Tibial artery (tissue), 4 donors: ENCODE measurements around the gene NET1.

Experiments
- DNase-seq, 2 donors: peaks; one replicate each; pipeline ENCODE4 v3.0.0-alpha.2; 2019
- H3K27ac ChIP-seq, 2 donors: fragments of 200-600 bp; sonication (generic) in 1 of 2; 1 replicate in 1 of 2; 2 replicates in 1 of 2; pipeline ENCODE4 v1.5.1; 2018 to 2019; ENCODE audit warnings: mild to moderate bottlenecking in 1 of 2
- H3K27me3 ChIP-seq, 2 donors: fragments of 200-600 bp; sonication (generic) in 1 of 2; one replicate each; pipeline versions ENCODE4 v1.5.1 to v1.6.0; 2016 to 2019
- H3K36me3 ChIP-seq, 3 donors: fragments of 200-600 bp; sonication (generic) in 2 of 3; one replicate each; pipeline ENCODE4 v1.5.1; 2016 to 2019; ENCODE audit warnings: mild to moderate bottlenecking in 2 of 3
- H3K4me1 ChIP-seq, 4 donors: fragments of 200-600 bp; sonication (generic) in 2 of 4; 1 replicate in 3 of 4; 2 replicates in 1 of 4; pipeline ENCODE4 v1.5.1; 2016 to 2019
- H3K4me3 ChIP-seq, 2 donors: fragments of 200-600 bp; sonication (generic) in 1 of 2; 1 replicate in 1 of 2; 2 replicates in 1 of 2; pipeline ENCODE4 v1.5.1; 2018 to 2019; ENCODE audit warnings: mild to moderate bottlenecking in 2 of 2
- H3K9me3 ChIP-seq, 3 donors: fragments of 200-600 bp; sonication (generic) in 1 of 3; one replicate each; pipeline ENCODE4 v1.5.1; 2016 to 2019
- intact Hi-C: fragments of 100-400 bp; cut with DNase I; formaldehyde crosslinking; loops from one replicate; pipeline ENCODE4 v1.15.0; 2023; ENCODE audit warnings: low total_unique reads
- TF ChIP-seq, protein P1 (sequence below), 2 experiments: fragments of 200-600 bp in 1 of 2; fragments of 450-650 bp in 1 of 2; IDR thresholded peaks; one replicate each; pipeline ENCODE4 v1.5.1; 2017 to 2019; ENCODE audit warnings: antibody characterized with exemption in 2 of 2, mild to moderate bottlenecking in 1 of 2, moderate library complexity in 1 of 2

NET1 gene

GRCh38 chr10:5442065-5442989, 30.0 kb downstream of the NET1 start:
- no peak overlapping the region for H3K27ac ChIP-seq
- TF ChIP-seq, protein P1, sequence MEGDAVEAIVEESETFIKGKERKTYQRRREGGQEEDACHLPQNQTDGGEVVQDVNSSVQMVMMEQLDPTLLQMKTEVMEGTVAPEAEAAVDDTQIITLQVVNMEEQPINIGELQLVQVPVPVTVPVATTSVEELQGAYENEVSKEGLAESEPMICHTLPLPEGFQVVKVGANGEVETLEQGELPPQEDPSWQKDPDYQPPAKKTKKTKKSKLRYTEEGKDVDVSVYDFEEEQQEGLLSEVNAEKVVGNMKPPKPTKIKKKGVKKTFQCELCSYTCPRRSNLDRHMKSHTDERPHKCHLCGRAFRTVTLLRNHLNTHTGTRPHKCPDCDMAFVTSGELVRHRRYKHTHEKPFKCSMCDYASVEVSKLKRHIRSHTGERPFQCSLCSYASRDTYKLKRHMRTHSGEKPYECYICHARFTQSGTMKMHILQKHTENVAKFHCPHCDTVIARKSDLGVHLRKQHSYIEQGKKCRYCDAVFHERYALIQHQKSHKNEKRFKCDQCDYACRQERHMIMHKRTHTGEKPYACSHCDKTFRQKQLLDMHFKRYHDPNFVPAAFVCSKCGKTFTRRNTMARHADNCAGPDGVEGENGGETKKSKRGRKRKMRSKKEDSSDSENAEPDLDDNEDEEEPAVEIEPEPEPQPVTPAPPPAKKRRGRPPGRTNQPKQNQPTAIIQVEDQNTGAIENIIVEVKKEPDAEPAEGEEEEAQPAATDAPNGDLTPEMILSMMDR (IDR thresholded peaks at IDR 0.05): peak; percentile 71 to 83
- no peak overlapping the region for H3K4me3 ChIP-seq
- H3K4me1 ChIP-seq: peaks cover 0 to 53% (median 30%) of the 10 kb centered on the region in 4 donors
- H3K36me3 ChIP-seq: no peaks in the 10 kb centered on the region
- intact Hi-C loops: loop anchor here (5.0 to 10.0 kb wide), 3 partner anchors 242 to 430 kb away; partner anchors contain the start of genes GDI2 and TASOR2
- no peaks in the 10 kb centered on the region for H3K9me3 ChIP-seq
- no peaks in the 10 kb centered on the region for H3K27me3 ChIP-seq
- DNase-seq: no peak

GRCh38 chr10:5442990-5443370, 30.6 kb downstream of the NET1 start:
- no peaks in the 10 kb centered on the region for H3K27me3 ChIP-seq
- H3K27ac ChIP-seq: no peak overlapping the region
- no peaks in the 10 kb centered on the region for H3K9me3 ChIP-seq
- TF ChIP-seq, protein P1 (IDR thresholded peaks at IDR 0.05): no peak
- no peak for DNase-seq
- peaks cover 0 to 46% (median 30%) of the 10 kb centered on the region in 4 donors for H3K4me1 ChIP-seq
- intact Hi-C loops: loop anchor here (5.0 to 10.0 kb wide), 3 partner anchors 242 to 429 kb away; partner anchors contain the start of genes GDI2 and TASOR2
- H3K4me3 ChIP-seq: no peak overlapping the region
- H3K36me3 ChIP-seq: no peaks in the 10 kb centered on the region

GRCh38 chr10:5443429-5443828, 31.1 kb downstream of the NET1 start:
- no peak for DNase-seq
- no peaks in the 10 kb centered on the region for H3K27me3 ChIP-seq
- no peaks in the 10 kb centered on the region for H3K36me3 ChIP-seq
- peaks cover 0 to 44% (median 30%) of the 10 kb centered on the region in 4 donors for H3K4me1 ChIP-seq
- TF ChIP-seq, protein P1 (IDR thresholded peaks at IDR 0.05): no peak
- no peak overlapping the region for H3K27ac ChIP-seq
- no peak overlapping the region for H3K4me3 ChIP-seq
- no peaks in the 10 kb centered on the region for H3K9me3 ChIP-seq
- intact Hi-C loops: loop anchor here (5.0 to 10.0 kb wide), 3 partner anchors 241 to 429 kb away; partner anchors contain the start of genes GDI2 and TASOR2

GRCh38 chr10:5445006-5445405, 32.6 kb downstream of the NET1 start:
- DNase-seq: no peak
- TF ChIP-seq, protein P1 (IDR thresholded peaks at IDR 0.05): no peak
- intact Hi-C loops: loop anchor here (5.0 to 10.0 kb wide), 3 partner anchors 87 to 370 kb away; partner anchors contain the start of genes GDI2 and TASOR2

DNA sequence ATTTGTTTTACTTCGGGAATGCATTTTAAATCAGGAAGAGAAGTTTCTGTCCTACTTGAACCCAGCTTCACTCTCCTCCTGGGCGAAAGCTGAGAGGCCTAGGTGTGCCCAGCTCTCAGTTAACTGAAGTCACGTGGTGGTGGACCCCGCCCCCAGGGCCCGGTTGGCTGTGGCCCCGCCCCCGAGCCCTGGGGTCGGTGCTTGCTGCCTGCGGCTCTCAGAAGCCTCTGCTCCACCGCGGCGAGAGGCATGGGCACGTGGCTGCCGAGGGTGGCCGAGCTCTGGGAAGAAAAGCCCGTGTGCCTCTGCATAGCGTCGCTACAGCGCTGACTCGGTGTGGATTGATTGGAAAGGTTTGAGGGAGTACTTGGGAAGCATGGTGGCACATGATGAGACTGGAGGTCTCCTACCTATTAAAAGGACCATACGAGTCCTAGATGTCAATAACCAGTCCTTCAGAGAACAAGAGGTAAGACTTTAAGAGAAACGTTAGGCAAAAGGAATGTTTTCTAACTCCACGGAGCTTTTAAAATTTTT, 34.1 kb downstream of the NET1 start:
- TF ChIP-seq, protein P1 (IDR thresholded peaks at IDR 0.05): no peak
- intact Hi-C loops: loop anchor here (2.0 to 10.0 kb wide), 4 partner anchors 86 to 368 kb away; partner anchors contain the start of genes GDI2 and TASOR2
- Histone ChIP-seq H3K36me3 (no peaks in the 10 kb centered on the region), H3K27ac (peak overlapping the region; percentile 76 to 80), H3K4me1 (peaks cover 0 to 61% (median 30%) of the 10 kb centered on the region in 4 donors), H3K4me3 (peak overlapping the region; percentile 66 to 76), H3K27me3 (no peaks in the 10 kb centered on the region), H3K9me3 (no peaks in the 10 kb centered on the region)
- DNase-seq: peak; percentile 97 to 98

More at GRCh38 chr10:5445006-5445405, 32.6 kb downstream of the NET1 start:
- Histone ChIP-seq H3K27me3 (no peaks in the 10 kb centered on the region), H3K4me1 (peaks cover 0 to 46% (median 30%) of the 10 kb centered on the region in 4 donors), H3K9me3 (no peaks in the 10 kb centered on the region), H3K36me3 (no peaks in the 10 kb centered on the region), H3K27ac (peak overlapping the region; percentile 76 to 80), H3K4me3 (no peak overlapping the region)
